Right lobe of liver (tissue), 6 donors: Measurements from ENCODE around the gene APAF1. TPM values are rescaled to one million over a fixed set of nuclear protein-coding genes. Genes with fewer than 3 reads are reported as not detected.

Experiments
- ATAC-seq, 4 donors: fragments of 200-7000 bp; cut with Tn5 transposase; one replicate each; pipeline ENCODE4 v1.9.1; 2020; ENCODE audit warnings: mild to moderate bottlenecking in 4 of 4, moderate library complexity in 4 of 4
- DNase-seq, 3 donors: peaks; one replicate each; pipeline ENCODE4 v3.0.0-alpha.2; 2020
- H3K27ac ChIP-seq, 3 donors: fragments of 200-600 bp; one replicate each; pipeline ENCODE4 v1.8.0; 2022
- H3K27me3 ChIP-seq, 2 donors: fragments of 200-600 bp; one replicate each; pipeline ENCODE4 v1.8.0; 2022
- H3K36me3 ChIP-seq, 4 donors: fragments of 200-600 bp; sonication (generic) in 1 of 4; one replicate each; pipeline versions ENCODE4 v1.5.1 to v1.8.0; 2017 to 2022; ENCODE audit warnings: control low read depth in 1 of 4
- H3K4me1 ChIP-seq, 4 donors: fragments of 200-600 bp; sonication (generic) in 1 of 4; one replicate each; pipeline versions ENCODE4 v1.5.1 to v1.8.0; 2017 to 2022; ENCODE audit warnings: control low read depth in 1 of 4
- H3K4me3 ChIP-seq, 3 donors: fragments of 200-600 bp; one replicate each; pipeline ENCODE4 v1.8.0; 2022
- H3K9me3 ChIP-seq, 4 donors: fragments of 200-600 bp; sonication (generic) in 1 of 4; one replicate each; pipeline versions ENCODE4 v1.5.1 to v1.8.0; 2017 to 2022; ENCODE audit warnings: control low read depth in 1 of 4
- CTCF ChIP-seq, 4 donors: fragments of 200-600 bp in 3 of 4; fragments of 450-650 bp in 1 of 4; IDR thresholded peaks; one replicate each; pipeline versions ENCODE4 v1.5.1 to v1.8.0; 2016 to 2022; ENCODE audit warnings: antibody characterized with exemption in 4 of 4, mild to moderate bottlenecking in 2 of 4
- POLR2A ChIP-seq: fragments of 450-650 bp; IDR thresholded peaks from one replicate; pipeline ENCODE4 v1.6.1; 2017; ENCODE audit warnings: antibody characterized with exemption, mild to moderate bottlenecking
- WGBS: methylation state at CpG from one replicate; pipeline ENCODE4 v1.1.6; 2018; ENCODE audit warnings: low coverage, low lambda C conversion rate; ENCODE audit not compliant: insufficient coverage; ENCODE audit errors: missing lambda C conversion rate; 5-methylcytosine and 5-hydroxymethylcytosine counted together
- intact Hi-C, 2 donors: fragments of 100-400 bp; cut with DNase I; formaldehyde crosslinking; loops; one replicate each; pipeline versions ENCODE4 v1.11.2 to v1.14.1; 2022
- total RNA-seq, 6 experiments: library from RNA; depleted of rRNA in 2 of 6; stranded (reverse); fragments of >200 nt in 2 of 6; fragmentation: NEBNext Ultra II Directional in 3 of 6; extraction: Animal tissue kit (Norgen Biotek cat#: 25700) in 3 of 6; gene quantifications; one replicate each; pipeline versions ENCODE4 v1.1.0 to v1.2.4, GENCODE V29; 2016 to 2023
- donor health status: DM: no; HTN: yes; CAD: no.
- donor health status: DM: no; HTN: no; CAD: no.
- donor health status: DM: no; HTN: no; CAD: no.
- donor health status: DM: no; HTN: yes; CAD: no.
- donor health status: DM: no; HTN: yes; CAD: no.

The APAF1 gene
- total RNA-seq, 6 experiments from 2014 or later: 4.5 to 12.3 (median 7.1) TPM

- no peak overlapping the region for H3K4me3 ChIP-seq
- 27% methylated on average over 6 of the region's 6 CpGs for WGBS
- H3K9me3 ChIP-seq: no peaks in the 10 kb centered on the region
- H3K4me1 ChIP-seq: peaks cover 0 to 7% (median 0%) of the 10 kb centered on the region in 4 donors
- DNase-seq (peak; percentile 49 to 72 (median 62)), ATAC-seq (peak; percentile 99 to 100 (median 100))
- intact Hi-C loops: no loop called here
- H3K27me3 ChIP-seq: no peaks in the 10 kb centered on the region
- no peaks in the 10 kb centered on the region for H3K36me3 ChIP-seq
- H3K27ac ChIP-seq: no peak overlapping the region
- TF ChIP-seq CTCF (IDR thresholded peaks at IDR 0.05) (peak; percentile 54 to 64 (median 56)), POLR2A (no peak)
Observed at GRCh38 chr12:98698603-98699463, 53.7 kb downstream of the APAF1 start.

- H3K4me1 ChIP-seq: peaks cover 0 to 7% (median 0%) of the 10 kb centered on the region in 4 donors
- DNase-seq (no peak), ATAC-seq (peak in 2 of 4 donors; percentile 30 to 37)
- no peaks in the 10 kb centered on the region for H3K27me3 ChIP-seq
- H3K36me3 ChIP-seq: no peaks in the 10 kb centered on the region
- H3K9me3 ChIP-seq: no peaks in the 10 kb centered on the region
- WGBS: 38% methylated on average over 3 of the region's 3 CpGs
- intact Hi-C loops: no loop called here
- no peak for TF ChIP-seq CTCF (IDR thresholded peaks at IDR 0.05)
- TF ChIP-seq POLR2A: no peak
- H3K27ac ChIP-seq: no peak overlapping the region
- no peak overlapping the region for H3K4me3 ChIP-seq
Observed at GRCh38 chr12:98699586-98699985, 54.5 kb downstream of the APAF1 start.

GRCh38 chr12:98701166-98701565 is 56.1 kb downstream of the APAF1 start:
- WGBS: 8% methylated on average over 1 of the region's 1 CpG
- intact Hi-C loops: no loop called here
- no peaks in the 10 kb centered on the region for H3K27me3 ChIP-seq
- H3K9me3 ChIP-seq: no peaks in the 10 kb centered on the region
- H3K4me3 ChIP-seq: no peak overlapping the region
- no peaks in the 10 kb centered on the region for H3K36me3 ChIP-seq
- H3K4me1 ChIP-seq: peaks cover 0 to 7% (median 0%) of the 10 kb centered on the region in 4 donors
- TF ChIP-seq POLR2A: no peak
- no peak for TF ChIP-seq CTCF (IDR thresholded peaks at IDR 0.05)
- H3K27ac ChIP-seq: no peak overlapping the region
- DNase-seq (no peak), ATAC-seq (no peak)

- no peak for ATAC-seq
- no peaks in the 10 kb centered on the region for H3K4me1 ChIP-seq
- H3K4me3 ChIP-seq: no peak overlapping the region
- TF ChIP-seq CTCF (IDR thresholded peaks at IDR 0.05) (no peak), POLR2A (no peak)
- DNase-seq: no peak
- H3K27ac ChIP-seq: no peak overlapping the region
- 100% methylated on average over 1 of the region's 1 CpG for WGBS
- H3K9me3 ChIP-seq: no peaks in the 10 kb centered on the region
- H3K27me3 ChIP-seq: no peaks in the 10 kb centered on the region
- intact Hi-C loops: no loop called here
- peaks cover 0 to 14% (median 0%) of the 10 kb centered on the region in 4 donors for H3K36me3 ChIP-seq
Observed at GRCh38 chr12:98709022-98709421, 63.9 kb downstream of the APAF1 start.
